ENCODE results near the gene OR11G2. TPM values are rescaled to one million over a fixed set of nuclear protein-coding genes. Genes with fewer than 3 reads are reported as not detected.
A peak's percentile ranks its signal among the peaks of the same experiment; 100 is the strongest.
"Not testable (repeated sequence)": the region's sequence is repeated elsewhere in the genome, so short reads cannot be mapped to it uniquely, and the experiment has no call there.

OR11G2 gene
- polyA plus RNA-seq, 1 of the 3 experiments (the other 2 are of a cell fraction), result not detected

GRCh38 chr14:20195170-20195569, 4.5 kb downstream of the OR11G2 start:
- H3K4me1 ChIP-seq (ENCODE audit: control insufficient read depth in 1 of 2, insufficient read depth in 2 of 2, low read depth in 1 of 2, low read length in 1 of 2); H3K27ac ChIP-seq (ENCODE audit: low read depth in 2 of 2, low read length in 1 of 2); POLR2A ChIA-PET; CTCF ChIA-PET; H4K20me1 ChIP-seq (ENCODE audit: insufficient read depth); H3K4me3 ChIP-seq (ENCODE audit: low read depth in 2 of 2, low read length in 1 of 2); H3K36me3 ChIP-seq (replicated peaks in 1 of 2; ENCODE audit: control insufficient read depth in 1 of 2, insufficient read depth in 2 of 2, low read length in 1 of 2); H3K79me2 ChIP-seq (ENCODE audit: insufficient read depth); H3F3A ChIP-seq (replicated peaks; ENCODE audit: insufficient read depth); H2AFZ ChIP-seq (ENCODE audit: low read depth); H3K9me3 ChIP-seq; H3K4me2 ChIP-seq; DNase-seq; H3K9me2 ChIP-seq; H3K9ac ChIP-seq: not testable (repeated sequence)
- WGBS (ENCODE audit: low lambda C conversion rate), result 12% methylated on average over 6 of the region's 6 CpGs
- peaks cover 46% of the 10 kb centered on the region for H3K27me3 ChIP-seq (ENCODE audit: insufficient read depth)

- no peaks in the 10 kb centered on the region for H3K9me2 ChIP-seq
- H3K4me1 ChIP-seq (ENCODE audit: control insufficient read depth in 1 of 2, insufficient read depth in 2 of 2, low read depth in 1 of 2, low read length in 1 of 2), result no peaks in the 10 kb centered on the region
- no peak for DNase-seq
- no peaks in the 10 kb centered on the region for H3K9me3 ChIP-seq
- peaks cover 40% of the 10 kb centered on the region for H3K27me3 ChIP-seq (ENCODE audit: insufficient read depth)
- H3K36me3 ChIP-seq (replicated peaks in 1 of 2; ENCODE audit: control insufficient read depth in 1 of 2, insufficient read depth in 2 of 2, low read length in 1 of 2), result no peaks in the 10 kb centered on the region
- H4K20me1 ChIP-seq (ENCODE audit: insufficient read depth), result no peaks in the 10 kb centered on the region
- H3K4me2 ChIP-seq, result no peak overlapping the region
- H3F3A ChIP-seq (replicated peaks; ENCODE audit: insufficient read depth), result no peaks in the 10 kb centered on the region
- H3K4me3 ChIP-seq (ENCODE audit: low read depth in 2 of 2, low read length in 1 of 2), result no peak overlapping the region
- H3K9ac ChIP-seq, result no peak overlapping the region
- no peak for TF ChIP-seq USF2 (IDR thresholded peaks at IDR 0.05; ENCODE audit: borderline replicate concordance, low read depth, low read length)
- peak; percentile 49 for TF ChIP-seq RAD21 (IDR thresholded peaks at IDR 0.05; ENCODE audit: low read length)
- TF ChIP-seq CTCF (IDR thresholded peaks at IDR 0.05), result peak; percentile 66
- WGBS (ENCODE audit: low lambda C conversion rate), result 9% methylated on average over 2 of the region's 2 CpGs
- POLR2A ChIA-PET, result no interaction called here
- no peak overlapping the region for H3K27ac ChIP-seq (ENCODE audit: low read depth in 2 of 2, low read length in 1 of 2)
- no peaks in the 10 kb centered on the region for H3K79me2 ChIP-seq (ENCODE audit: insufficient read depth)
- no peak overlapping the region for H2AFZ ChIP-seq (ENCODE audit: low read depth)
- CTCF ChIA-PET, result no interaction called here
These were observed 5.2 kb downstream of the OR11G2 start for GRCh38 chr14:20195911-20196310.

- ChIA-PET POLR2A (no interaction called here), CTCF (no interaction called here)
- Histone ChIP-seq H3K4me3 (ENCODE audit: low read depth in 2 of 2, low read length in 1 of 2) (no peak overlapping the region), H3K27ac (ENCODE audit: low read depth in 2 of 2, low read length in 1 of 2) (no peak overlapping the region), H3K4me1 (ENCODE audit: control insufficient read depth in 1 of 2, insufficient read depth in 2 of 2, low read depth in 1 of 2, low read length in 1 of 2) (no peaks in the 10 kb centered on the region), H3F3A (replicated peaks; ENCODE audit: insufficient read depth) (no peaks in the 10 kb centered on the region), H3K4me2 (no peak overlapping the region), H4K20me1 (ENCODE audit: insufficient read depth) (no peaks in the 10 kb centered on the region), H3K79me2 (ENCODE audit: insufficient read depth) (no peaks in the 10 kb centered on the region), H2AFZ (ENCODE audit: low read depth) (no peak overlapping the region), H3K27me3 (ENCODE audit: insufficient read depth) (peaks cover 29% of the 10 kb centered on the region), H3K9ac (no peak overlapping the region), H3K9me3 (no peaks in the 10 kb centered on the region), H3K9me2 (no peaks in the 10 kb centered on the region), H3K36me3 (replicated peaks in 1 of 2; ENCODE audit: control insufficient read depth in 1 of 2, insufficient read depth in 2 of 2, low read length in 1 of 2) (no peaks in the 10 kb centered on the region)
- no peak for DNase-seq
- WGBS (ENCODE audit: low lambda C conversion rate), result 21% methylated on average over 5 of the region's 6 CpGs
- TF ChIP-seq CTCF (IDR thresholded peaks at IDR 0.05) (no peak), EZH2phosphoT487 (IDR thresholded peaks at IDR 0.05; ENCODE audit: borderline replicate concordance, low read depth) (no peak), MEF2A (IDR thresholded peaks at IDR 0.05; ENCODE audit: borderline replicate concordance, low read depth) (no peak), ZBTB33 (IDR thresholded peaks at IDR 0.05; ENCODE audit: borderline replicate concordance, low read depth) (no peak), FOXJ3 (CRISPR knock-in tag; IDR thresholded peaks at IDR 0.05) (no peak), IRF3 (IDR thresholded peaks at IDR 0.05; ENCODE audit: low read depth, low read length) (no peak), MXI1 (IDR thresholded peaks at IDR 0.05; ENCODE audit: low read depth, low read length) (no peak), GABPA (IDR thresholded peaks at IDR 0.05; ENCODE audit: low read depth) (no peak), JUND (IDR thresholded peaks at IDR 0.05) (no peak), EP300 (IDR thresholded peaks at IDR 0.05; ENCODE audit: borderline replicate concordance in 1 of 2, low read depth in 1 of 2, low read length in 1 of 2) (no peak), RFX5 (IDR thresholded peaks at IDR 0.05; ENCODE audit: low read length) (no peak), NFIC (IDR thresholded peaks at IDR 0.05; ENCODE audit: borderline replicate concordance) (no peak)
These were observed 6.8 kb downstream of the OR11G2 start for GRCh38 chr14:20197459-20197858.

Data from SK-N-SH (cell line).